A673 (cell line): ENCODE measurements around the gene DMRT2.

ENCODE experiments used
- CTCF ChIP-seq: fragments of 300-800, 200-600 bp; sonication (generic); conservative IDR thresholded peaks from 2 replicates; pipeline ENCODE4 v1.5.1; 2017; ENCODE audit warnings: low read depth, mild to moderate bottlenecking, antibody characterized with exemption, low read length, moderate library complexity, mixed read lengths
- EZH2 ChIP-seq: fragments of 200-600 bp; sonication (generic); IDR thresholded peaks from 2 replicates; pipeline ENCODE4 v1.6.1; 2017; ENCODE audit warnings: borderline replicate concordance, low read depth, mild to moderate bottlenecking, mixed read lengths, antibody characterized with exemption, low read length; ENCODE audit not compliant: poor library complexity, severe bottlenecking

GRCh38 chr9:1070692-1071091, 20.5 kb downstream of the DMRT2 start:
- no peak for TF ChIP-seq CTCF
- TF ChIP-seq EZH2: no peak
